NCI-H1417 treated with DMSO at 0.1 percent for 48 hours (cell line): Measurements from ENCODE around the gene ZNF90.
"Not testable (repeated sequence)": the region's sequence is repeated elsewhere in the genome, so short reads cannot be mapped to it uniquely, and the experiment has no call there.

ENCODE experiments used
- DNase-seq: peaks from one replicate; lab custom pipeline; 2025; lab: John Stamatoyannopoulos, UW

ZNF90 gene

DNA sequence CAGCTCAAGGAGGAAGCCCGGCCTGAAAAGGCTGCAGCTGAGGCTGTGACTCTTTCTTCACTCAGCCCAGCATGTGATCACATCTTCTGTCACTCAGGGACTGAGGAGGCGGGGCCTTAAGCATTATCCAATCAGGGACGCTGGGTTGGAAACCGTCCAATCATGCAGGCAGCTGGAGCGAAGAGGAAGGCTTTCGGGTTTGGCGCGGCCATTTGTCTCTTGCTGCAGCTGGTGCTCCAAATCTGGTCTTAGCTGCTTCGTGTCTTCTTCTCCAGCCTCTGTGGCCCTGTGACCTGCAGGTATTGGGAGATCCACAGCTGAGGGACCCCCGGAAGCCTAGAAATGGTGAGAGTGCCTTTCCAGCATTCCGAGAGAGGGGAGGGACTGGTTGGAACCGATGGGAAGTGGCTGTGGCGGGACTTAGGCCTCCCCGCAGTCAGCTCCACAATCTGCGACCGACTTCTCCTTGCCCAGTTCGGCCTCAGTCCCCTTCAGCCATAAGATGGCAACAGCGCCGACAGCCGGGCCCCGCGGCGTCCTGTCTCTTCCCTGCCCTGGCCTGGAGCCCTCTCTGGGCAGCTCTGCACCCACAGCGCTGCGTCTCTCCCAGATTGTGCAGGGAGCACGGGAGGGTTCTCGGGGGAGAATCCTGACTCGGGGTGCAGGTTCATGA lies at the start of gene ZNF90:
ZNF90 (plus strand) TSS at position 210 of the 673 bp plus-strand sequence; CDS start at position 343, 133 bp downstream.
- no peak for DNase-seq

DNA sequence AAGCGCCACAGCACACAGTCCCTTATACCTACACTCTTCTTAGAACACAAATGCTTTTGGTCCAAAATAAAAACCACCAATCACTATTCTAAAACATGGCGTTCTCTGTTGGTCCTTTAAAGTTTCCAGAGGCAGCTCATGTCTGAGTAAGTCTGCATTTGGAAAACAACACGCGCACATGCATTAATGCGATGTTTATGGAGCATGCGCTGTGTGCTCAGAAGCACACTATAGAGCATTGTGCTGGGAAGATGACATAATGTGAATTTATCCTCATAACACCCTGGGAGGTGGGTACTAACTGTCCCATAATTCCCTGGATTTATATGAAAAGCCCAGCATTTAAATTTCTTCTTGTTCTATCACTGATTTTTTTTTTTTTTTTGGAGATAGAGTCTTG lies 49.2 kb upstream of the ZNF90 start:
- no peak for DNase-seq

DNA sequence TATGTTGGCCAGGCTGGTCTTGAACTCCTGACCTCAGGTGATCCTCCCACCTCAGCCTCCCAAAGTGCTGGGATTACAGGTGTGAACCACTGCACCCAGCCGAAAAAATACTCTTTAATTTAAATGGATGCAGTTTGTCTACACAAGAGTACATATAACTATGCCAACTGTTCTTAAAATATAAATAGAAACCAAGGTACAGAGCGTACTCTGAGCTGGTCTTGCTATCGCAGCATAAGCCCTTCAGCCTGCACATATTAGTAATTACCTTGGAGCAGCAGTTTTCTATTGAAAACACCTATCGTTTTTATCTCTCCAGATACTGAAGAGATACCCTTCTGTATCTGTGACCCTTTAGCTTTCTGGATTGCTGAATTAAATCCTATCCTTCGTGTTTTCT lies 41.9 kb upstream of the ZNF90 start:
- no peak for DNase-seq

DNA sequence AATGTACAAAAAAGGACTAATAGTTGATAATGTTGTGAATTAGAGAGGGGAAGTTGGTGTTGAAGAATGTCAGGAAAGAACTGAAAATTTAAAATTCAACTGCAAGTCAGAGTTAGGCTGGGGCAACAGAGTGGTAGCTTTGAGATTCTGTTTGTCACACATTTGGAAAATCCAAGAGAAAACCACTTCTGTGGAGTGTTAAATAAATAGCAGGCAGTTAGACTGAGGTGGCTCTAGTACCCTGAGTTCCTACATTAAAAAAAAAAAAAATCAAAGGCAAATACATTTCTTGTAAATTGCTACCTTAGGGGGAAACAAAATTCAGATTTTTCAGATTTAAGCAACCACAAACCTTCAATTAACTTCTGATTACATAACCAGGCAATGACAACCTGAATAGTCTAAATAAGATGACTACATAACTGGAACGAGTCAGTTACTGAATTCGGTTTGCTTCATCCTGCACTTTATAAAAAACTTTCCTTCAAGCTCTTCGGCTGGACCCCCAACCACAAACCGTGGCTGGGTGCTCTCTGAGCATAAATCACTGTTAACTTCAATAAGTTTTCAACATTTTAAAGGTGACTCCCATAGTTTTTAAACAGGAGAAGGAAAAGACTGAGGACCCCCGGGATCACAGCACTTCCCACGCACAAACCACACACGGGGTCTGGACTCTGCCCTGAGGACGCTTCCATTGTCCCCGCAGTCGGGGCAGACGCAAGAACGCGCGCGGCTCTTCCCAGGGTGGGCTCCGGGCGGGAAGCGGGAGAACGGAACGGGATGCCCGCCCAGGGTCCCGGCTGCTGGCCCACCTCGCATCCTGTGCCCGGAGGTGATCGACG lies 39.2 kb upstream of the ZNF90 start:
- DNase-seq: no peak

DNA sequence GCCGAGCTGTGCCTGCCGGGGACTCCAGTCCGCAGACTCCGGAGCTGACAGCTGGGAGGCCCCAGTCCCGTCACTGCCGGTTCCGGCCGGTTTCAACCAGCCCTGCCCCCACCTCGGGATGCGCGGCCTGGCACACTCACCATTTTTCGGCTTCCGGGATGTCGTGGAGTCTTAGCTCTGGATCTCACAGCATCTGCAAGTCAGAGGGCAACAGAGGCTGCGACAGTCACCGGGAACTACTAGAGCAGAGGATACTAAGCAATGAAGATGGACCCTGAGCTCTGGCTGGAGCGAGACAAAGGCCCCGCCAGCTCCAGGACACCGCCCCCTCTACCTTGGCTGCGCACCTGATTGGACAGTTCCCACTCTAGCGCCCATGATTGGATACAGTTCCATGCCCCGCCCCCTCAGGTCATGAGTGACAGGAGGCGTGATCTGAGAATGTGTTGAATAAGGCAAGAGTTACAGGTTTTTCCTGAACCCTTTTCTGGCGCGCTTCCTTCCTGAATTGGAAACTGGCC lies 38.5 kb upstream of the ZNF90 start, which contains the start of gene ZNF682:
ZNF682 (minus strand) TSS at position 303 of the 521 bp plus-strand sequence; CDS start at position 143, 160 bp downstream.
- peak; percentile 84 for DNase-seq

DNA sequence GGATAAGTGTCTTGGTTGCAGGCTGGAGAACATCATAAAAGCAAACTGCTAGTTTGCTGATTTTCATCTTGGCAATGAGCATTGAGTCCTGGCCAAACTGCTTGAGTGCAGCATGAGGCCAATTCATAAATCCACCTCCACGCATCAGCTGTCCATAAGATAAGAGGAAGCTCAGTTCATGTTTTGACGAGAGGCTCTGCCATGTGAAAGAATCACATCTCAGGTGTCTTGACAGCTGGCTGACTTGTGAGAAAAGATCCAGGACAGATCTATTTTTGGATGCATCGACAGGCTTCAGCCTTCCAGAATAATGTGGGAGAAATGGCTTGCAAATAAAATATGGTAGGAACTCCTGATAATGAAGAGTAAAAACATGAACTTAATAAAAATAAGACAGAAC lies 33.1 kb upstream of the ZNF90 start:
- DNase-seq: no peak

DNA sequence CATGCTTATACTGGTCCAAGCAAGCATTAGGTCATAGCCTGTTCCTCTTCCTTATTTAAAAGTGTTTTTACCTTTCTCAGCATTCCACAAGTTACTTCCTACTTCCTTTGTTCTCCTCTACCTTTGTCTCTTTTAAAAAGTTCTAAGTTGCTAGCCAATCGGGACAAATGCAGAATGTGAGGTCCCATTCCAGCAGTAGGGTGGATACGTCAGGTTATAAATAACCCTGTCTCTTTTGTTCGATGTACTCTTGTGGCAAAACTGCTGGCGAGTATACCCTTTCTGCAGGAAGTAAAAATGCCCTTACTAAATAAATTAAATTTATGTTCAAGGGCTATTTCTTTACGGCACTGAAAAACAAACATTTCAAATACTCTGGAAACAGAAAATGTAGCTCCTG lies 32.1 kb upstream of the ZNF90 start:
- DNase-seq: not testable (repeated sequence)

DNA sequence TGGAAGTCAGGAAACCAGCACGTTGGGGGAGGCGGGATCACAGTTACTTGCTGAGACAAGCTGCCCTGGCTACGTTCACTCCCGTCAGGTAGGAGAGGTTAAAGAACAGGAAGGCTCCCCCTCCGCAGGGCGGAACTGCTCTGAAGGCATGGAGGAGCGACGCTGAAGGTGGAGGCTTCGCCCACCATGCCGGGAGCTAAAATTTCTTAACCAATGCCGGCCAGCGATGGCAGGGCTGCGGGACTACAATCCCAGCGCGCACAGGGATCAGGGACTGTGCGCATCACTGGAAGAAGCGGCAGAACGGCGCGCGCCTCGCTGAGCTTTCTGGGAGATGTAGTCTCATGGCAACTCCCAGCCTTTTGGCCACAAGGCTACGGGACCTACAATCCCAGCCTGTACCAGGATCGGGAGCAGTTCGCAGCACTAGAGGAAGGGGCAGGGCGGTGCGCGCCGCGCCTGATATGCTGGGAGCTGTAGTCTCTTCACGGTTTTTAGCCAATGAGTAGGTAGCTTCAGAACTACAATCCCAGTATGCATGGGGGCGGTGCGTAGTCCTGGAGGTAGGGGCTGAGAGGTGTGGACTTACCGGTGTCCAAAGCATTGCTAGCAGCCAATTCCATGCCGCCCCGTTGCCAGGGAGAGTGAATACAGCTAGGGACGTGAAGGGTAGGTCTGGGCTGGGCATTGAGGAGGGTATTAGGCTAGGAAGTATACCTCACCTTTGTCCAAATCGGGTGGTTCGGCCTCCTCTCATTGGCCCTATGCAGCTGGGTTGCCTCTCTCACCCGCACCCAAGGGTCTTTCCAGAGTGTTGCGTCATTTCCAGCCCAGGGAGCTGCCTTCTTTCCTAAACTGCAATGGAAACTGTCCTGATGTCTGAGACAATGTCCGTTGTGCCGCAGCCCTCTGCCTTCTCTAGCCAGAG lies 25.7 kb upstream of the ZNF90 start:
- peak; percentile 77 for DNase-seq

DNA sequence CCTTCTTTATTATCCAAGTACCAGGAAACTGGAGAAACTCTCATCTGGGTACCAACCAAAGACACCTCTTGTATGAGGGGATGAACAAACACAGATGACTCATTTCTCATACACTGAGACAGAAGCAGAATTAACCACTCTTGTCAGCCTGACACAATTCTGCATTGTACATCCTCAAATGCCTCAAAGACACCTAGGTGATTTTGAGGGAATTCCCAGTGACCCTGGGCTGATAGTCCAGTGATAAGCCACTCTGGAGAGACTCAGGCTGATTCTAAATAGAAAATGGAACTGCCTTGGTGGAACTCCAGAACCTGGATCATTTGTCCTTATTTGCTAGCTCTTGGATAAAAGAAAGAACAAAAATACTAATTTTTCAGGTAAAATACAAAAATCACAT lies 19.1 kb upstream of the ZNF90 start:
- not testable (repeated sequence) for DNase-seq

DNA sequence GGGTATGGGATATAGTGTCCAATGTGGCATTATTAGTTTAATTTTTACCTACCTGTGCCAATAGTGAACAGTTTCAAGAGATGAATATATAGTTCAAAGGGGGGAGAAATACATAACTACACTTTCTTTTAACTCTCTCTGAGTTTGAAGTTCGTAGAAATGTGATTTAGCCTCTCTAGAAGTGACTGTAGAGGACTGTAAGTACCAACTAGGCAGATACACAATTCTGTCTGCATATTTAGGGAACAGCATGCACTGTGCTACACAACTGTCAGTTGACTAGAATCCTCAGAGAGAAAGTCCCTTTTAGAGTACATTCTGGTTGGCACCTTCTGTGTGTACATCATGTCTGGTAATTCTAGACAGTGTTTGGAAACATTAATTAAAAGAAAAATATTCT lies 17.5 kb upstream of the ZNF90 start:
- DNase-seq: no peak

DNA sequence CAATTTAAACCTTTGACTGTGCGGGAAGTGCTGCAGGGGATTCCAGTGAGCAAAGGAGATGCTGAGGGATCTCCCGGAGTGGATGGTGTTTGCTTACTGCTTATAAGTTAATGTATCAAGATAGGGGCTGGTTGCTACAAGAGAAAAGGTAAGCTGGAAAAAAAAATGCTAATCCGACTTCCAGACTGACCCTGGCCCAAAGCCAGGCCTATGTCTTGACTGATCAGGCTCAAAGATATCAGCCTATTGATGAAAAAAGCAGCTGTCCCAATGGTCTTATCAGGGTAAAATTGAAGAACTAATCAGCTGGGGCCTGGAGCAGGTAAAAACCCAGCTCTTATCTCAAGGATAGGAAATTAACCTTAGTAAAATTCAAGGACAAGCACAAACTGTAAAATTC lies 10.9 kb upstream of the ZNF90 start:
- DNase-seq: no peak

DNA sequence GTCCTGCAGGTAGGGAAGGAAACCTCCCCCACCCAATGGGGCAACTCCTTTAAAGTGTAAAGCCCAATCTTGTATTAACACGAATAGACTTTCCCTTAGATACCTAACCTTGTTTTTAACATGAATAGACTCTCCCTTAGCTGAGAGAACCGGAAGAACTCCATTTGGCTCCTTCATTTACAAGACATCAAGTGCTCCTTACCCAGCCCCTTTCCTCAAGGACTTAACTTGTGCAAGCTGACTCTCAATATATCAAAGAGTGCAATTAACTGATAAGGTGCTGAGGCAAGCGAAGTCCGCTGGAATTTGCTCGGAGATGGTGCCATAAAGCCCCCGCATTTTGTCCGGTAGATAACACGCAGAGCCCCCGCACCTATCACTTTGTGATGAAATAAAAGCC lies 9.9 kb upstream of the ZNF90 start:
- no peak for DNase-seq

DNA sequence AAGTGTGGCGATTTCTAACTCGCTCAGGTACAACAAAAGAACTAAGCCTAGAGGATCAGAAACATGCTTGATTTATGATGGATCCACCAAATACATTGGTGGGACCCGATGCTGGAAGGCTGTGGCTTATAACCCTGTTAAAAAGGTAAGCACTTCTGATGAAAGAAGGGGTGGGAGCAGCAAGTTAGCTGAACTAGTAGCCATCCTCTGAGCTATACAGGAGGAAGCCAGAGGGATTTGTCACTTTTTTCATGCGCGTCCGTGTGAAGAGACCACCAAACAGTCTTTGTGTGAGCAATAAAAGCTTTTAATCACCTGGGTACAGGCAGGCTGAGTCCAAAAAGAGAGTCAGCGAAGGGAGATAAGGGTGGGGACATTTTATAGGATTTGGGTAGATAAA lies 9.2 kb upstream of the ZNF90 start:
- DNase-seq: not testable (repeated sequence)

DNA sequence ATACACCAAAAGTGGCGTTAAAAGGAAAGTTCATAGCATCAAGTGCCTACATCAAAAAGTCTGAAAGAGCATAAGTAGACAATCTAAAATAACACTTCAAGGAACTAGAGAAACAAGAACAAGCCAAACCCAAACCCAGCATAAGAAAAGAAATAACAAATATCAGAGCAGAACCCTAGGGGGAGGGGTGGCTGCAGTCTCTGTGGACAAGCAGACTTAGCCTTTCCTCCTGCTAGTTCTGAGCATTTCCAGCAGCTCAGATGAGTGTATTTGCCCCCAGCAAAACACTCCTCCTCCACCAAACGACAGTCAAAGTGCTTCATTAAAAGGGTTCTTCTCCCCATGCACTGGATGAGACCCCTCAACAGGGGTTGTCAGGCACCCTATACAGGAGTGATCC lies 7.1 kb upstream of the ZNF90 start:
- DNase-seq: no peak

DNA sequence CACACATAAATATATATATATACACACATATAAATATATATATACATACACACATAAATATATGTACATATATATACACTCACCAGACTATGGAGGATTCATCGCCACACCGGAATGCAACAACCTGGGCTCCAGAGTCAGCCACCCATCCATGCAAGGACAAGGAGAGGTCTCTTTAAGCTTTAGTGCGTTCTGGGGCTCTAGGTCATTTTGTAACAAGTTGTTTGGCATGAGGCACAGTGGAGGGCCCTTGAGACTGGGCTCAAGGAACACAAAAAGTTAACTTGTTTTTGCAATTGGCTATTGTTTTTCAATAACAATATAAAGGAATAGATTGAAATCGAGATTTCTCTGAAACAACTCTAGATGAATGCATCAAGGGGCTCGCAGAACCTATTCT lies 4.9 kb upstream of the ZNF90 start:
- no peak for DNase-seq

DNA sequence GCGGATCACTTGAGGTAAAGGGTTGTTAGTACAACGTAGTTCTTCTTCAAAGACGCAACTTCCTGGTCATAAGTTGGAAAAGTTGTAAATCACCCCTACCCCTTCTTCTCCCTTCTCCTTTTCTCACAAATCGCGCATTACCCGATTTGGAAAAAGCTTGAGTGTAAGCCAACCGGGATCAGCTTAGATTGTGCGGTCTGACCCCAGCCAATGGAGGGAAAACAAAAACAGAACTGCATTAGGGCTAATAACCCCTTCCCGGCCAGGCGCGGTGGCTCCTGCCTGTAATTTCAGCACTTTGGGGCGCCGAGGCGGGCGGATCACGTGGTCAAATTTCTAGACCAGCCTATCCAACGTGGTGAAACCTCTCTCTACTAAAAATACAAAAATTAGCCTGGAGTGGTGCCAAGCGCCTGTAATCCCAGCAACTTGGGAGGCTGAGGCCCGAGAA lies 806 bp downstream of the ZNF90 start:
- DNase-seq: no peak

DNA sequence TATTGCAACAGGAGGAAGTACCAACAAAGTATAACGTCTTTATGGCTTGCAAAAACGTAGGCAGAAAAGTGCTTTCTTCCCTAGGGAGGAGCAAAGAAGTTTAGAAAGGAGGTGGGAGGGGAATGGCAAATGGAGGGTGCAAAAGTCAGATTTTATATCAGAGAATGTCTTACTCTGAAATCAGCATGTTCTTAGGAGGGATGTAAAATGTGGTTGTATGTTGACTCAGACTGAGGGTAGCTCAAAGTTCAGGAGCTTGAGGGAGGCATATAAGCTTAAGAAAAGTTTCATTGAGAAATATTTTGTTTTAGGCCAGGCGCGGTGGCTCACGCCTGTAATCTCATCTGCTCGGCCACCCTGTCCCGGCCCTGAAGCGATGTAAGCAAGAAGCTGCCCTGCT lies 1.7 kb downstream of the ZNF90 start:
- DNase-seq: no peak

DNA sequence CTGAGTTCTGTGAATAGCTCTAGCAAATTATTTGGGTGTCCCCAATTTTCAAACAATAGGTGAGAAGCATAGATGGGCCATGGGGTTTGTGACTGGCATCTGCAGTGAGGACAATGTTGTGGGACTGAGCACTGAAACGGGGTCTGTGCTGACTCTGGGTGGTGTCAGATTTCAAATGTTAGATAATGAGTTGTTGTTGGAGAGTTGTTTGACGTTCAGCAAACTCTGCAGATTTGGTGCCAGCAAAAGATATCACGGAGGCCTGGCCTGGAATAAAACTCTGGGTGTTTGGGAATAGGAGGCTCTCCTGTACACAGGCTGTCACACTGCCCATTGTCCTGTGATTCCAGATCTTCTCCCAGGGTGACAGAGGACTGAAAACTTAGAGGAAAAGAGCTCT lies 2.9 kb downstream of the ZNF90 start:
- DNase-seq: no peak

DNA sequence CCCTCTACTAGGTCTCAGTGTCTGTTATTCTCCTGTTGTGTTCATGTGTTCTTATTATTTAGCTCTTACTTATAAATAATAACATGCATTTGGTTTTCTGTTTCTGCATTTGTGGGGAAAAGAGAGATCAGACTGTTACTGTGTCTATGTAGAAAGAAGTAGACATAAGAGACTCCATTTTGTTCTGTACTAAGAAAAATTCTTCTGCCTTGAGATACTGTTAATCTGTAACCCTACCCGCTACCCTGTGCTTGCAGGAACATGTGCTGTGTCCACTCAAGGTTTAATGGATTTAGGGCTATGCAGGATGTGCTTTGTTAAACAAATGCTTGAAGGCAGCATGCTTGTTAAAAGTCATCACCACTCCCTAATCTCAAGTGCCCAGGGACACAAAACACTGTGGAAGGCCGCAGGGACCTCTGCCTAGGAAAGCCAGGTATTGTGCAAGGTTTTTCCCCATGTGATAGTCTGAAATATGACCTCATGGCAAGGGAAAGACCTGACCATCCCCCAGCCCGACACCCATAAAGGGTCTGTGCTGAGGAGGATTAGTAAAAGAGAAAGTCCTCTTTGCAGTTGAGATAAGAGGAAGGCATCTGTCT lies 4.5 kb downstream of the ZNF90 start:
- not testable (repeated sequence) for DNase-seq

DNA sequence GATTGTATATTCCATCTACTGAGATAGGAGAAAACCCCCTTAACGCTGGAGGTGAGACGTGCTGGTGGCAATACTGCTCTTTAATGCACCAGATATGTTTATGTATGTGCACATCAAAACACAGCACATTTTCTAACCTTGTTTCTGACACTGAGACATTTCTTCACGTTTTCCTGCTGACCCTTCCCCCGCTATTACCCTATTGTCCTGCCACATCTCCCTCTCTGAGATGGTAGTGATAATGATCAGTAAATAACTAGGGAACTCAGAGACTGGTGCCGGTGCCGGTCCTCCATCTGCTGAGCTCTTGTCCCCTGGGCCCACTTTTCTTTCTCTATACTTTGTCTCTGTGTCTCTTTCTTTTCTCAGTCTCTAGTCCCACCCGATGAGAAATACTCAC lies 5.1 kb downstream of the ZNF90 start:
- DNase-seq: not testable (repeated sequence)

DNA sequence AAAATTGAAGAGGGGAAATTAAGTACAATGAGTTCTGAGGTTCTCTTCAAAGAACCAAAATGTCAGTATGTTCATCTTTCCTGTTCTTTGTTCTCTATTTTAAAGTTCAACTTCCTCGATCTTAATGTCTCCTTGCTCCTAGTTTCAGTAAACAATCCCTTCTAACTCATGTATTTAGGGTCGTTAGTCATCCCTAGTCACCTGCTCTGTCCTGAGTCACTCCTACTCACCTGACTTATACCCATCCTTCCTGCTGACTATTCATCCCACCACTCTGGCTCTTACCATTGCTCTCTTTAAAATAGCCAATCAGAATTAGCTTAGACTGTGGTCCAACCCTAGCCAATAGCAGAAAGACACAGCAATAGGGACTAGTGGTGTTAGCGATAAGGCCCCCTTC lies 24.3 kb downstream of the ZNF90 start:
- no peak for DNase-seq
